Measurements from ENCODE around the gene MAP3K10. TPM values are rescaled to one million over a fixed set of nuclear protein-coding genes. Genes with fewer than 3 reads are reported as not detected.
"Not testable (repeated sequence)": the region's sequence is repeated elsewhere in the genome, so short reads cannot be mapped to it uniquely, and the experiment has no call there.

MAP3K10 gene
- 16.3 TPM for polyA plus RNA-seq (ENCODE audit: insufficient read length)
- long read RNA-seq, donor 1, partial matches to known transcripts: 32 of 93 reads
- long read RNA-seq, donor 1, other reads (novel, unspliced or antisense): 60 of 93 reads
- long read RNA-seq, donor 2, partial matches to known transcripts: 0 of 1 reads
- long read RNA-seq, donor 2, other reads (novel, unspliced or antisense): 0 of 1 reads
- long read RNA-seq, donor 3: 0 reads
- long read RNA-seq, donor 4: 0 reads
- long read RNA-seq, donor 5, partial matches to known transcripts: 0 of 1 reads
- long read RNA-seq, donor 5, other reads (novel, unspliced or antisense): 0 of 1 reads
- long read RNA-seq, donor 6: 0 reads
- long read RNA-seq, donor 7, partial matches to known transcripts: 0 of 3 reads
- long read RNA-seq, donor 7, other reads (novel, unspliced or antisense): 0 of 3 reads
- long read RNA-seq, donor 8, partial matches to known transcripts: 0 of 2 reads
- long read RNA-seq, donor 8, other reads (novel, unspliced or antisense): 0 of 2 reads

- peak; percentile 64 for DNase-seq
These were observed at the start of gene MAP3K10 for GRCh38 chr19:40190891-40191835. Gene MAP3K10, plus strand, starts transcription at chr19:40191426. Its CDS starts 606 bp downstream, at chr19:40192032.

- no peak for DNase-seq
These were observed 49.7 kb upstream of the MAP3K10 start for GRCh38 chr19:40141551-40141950.

- no peak for DNase-seq
These were observed 47.6 kb upstream of the MAP3K10 start for GRCh38 chr19:40143612-40144011.

GRCh38 chr19:40144151-40144550, 47.1 kb upstream of the MAP3K10 start:
- DNase-seq: no peak

- no peak for DNase-seq
These were observed 46.1 kb upstream of the MAP3K10 start for GRCh38 chr19:40144947-40145748.

- not testable (repeated sequence) for DNase-seq
These were observed 45.5 kb upstream of the MAP3K10 start for GRCh38 chr19:40145749-40146029.

DNA sequence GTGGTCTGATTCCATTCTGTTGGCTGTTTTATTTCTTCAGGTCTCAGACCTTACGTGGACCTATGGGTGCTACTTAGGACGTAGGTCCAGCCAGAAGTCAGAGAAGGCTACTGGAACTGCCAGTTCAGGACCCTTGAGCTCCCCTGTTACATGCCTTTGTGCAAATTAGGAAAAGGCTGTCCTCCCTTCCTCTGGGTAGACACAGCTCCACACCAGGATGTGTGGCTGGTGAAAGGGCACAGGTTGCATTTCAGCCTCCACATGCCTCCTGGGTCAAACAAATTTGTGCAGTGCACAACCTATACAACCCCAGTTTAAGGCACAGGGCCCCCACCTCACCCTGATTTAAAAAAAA, 43.9 kb upstream of the MAP3K10 start:
- no peak for DNase-seq

DNA sequence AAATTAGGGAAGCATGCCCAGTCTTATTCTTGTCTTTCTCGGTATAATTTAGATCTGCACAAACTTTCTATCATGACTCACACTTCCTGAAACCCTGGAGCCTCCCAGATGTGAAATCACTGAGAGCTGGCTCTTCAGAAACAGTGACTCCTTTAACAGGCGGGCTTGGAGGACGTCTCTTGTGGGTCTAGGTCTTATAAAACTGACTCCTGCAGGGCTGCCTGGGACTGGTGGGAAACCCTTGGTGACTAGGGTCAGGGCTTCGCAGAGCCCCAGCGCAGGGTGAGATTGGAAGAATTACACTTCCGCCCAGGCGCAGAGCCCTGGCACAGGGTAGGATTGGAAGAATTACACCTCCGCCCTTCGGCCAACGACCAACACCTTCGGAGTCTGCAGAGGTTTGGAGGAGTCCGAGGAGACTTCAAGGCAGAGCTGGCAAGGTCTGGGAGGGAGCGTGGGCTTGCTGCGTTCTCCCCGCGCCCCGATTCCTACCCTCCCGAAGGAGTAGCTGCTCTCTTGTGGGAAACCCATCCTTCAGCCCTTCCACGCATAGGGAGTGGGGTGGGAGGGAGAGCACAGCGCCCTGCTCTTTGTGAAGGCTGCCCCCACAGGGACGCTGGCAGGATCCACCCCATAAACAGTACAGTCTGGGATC, 43.4 kb upstream of the MAP3K10 start:
- no peak for DNase-seq

DNA sequence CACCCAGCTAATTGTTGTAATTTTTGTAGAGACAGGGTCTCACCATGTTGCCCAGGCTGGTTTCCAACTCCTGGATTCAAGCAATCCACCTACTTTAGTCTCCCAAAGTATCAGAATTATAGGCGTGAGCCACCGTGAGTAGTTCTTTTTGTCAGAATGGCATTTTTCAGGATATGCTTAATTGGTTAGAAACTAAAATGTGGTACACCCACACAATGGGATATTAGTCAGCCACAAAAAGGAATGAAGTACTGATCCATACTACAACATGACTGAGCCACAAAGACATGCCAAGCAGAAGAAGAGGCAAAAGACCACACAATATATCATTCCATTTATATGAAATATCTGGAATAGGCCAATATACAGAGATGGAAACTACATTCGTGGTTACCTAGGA, 41.7 kb upstream of the MAP3K10 start:
- DNase-seq: no peak

- DNase-seq: no peak
These were observed 41.1 kb upstream of the MAP3K10 start for GRCh38 chr19:40150170-40150569.

DNA sequence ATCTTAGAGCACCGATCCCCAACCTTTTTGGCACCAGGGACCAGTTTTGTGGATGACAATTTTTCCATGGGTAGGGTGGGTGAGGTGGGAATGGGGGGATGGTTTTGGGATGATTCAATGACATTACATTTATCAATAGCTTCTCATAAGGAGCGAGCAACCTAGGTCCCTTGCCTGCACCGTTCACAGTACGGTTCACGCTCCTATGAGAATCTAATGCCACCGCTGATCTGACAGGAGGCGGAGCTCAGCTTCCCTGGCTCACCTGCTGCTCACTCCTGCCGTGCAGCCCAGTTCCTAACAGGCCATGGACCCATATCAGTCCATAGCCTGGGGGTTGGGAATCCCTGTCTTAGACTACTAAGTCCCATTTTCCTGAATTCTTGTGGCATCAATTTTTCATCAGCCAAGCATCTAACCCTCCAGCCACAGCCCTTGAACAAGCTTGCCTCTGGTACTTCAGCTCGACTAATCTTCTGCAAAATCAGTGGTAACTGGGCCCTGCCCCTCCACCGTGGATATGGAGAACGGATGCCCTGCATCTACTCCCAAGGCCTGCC, 37.0 kb upstream of the MAP3K10 start:
- DNase-seq: no peak

DNA sequence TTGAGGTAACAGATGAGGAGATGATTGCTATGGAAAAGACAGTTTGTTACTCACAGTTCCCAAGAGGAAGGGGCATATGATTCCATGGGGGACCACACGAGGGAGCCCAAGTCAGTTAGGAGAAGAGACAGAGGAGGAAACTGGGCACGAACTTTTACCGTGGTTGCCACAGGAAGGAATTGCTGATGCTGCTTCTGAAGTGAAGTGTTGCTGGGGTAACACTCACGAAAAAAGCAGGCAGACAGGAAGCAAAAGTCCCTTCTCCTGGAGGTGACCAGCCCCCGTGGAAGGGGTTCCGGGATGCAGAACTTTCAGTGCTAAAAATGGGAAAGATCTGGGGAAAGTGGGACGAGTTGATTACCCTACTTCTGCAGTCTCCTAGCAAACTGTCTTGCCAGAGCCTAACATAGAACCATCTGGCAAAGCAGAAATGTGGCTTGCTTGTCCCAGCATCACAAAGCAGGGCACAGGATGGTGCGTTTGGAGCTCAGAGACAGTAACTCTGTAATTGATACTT, 35.4 kb upstream of the MAP3K10 start:
- no peak for DNase-seq

DNA sequence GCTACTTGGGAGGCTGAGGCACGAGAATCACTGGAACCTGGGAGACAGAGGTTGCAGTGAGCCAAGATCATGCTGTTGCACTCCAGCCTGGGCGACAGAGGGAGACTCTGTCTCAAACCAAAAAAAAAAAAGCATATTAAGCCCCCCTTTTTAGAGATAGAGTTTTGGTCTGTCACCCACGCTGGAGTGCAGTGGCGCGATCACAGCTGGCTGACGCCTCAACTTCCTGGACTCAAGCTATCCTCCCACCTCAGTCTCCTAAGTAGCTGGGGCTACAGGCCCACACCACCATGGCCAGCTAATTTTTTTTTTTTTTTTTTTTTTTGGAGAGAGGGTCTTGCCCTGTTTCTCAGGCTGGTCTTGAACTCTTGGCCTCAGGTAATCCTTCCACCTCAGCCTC, 34.2 kb upstream of the MAP3K10 start:
- DNase-seq: no peak

GRCh38 chr19:40159744-40160143, 31.5 kb upstream of the MAP3K10 start:
- no peak for DNase-seq

DNA sequence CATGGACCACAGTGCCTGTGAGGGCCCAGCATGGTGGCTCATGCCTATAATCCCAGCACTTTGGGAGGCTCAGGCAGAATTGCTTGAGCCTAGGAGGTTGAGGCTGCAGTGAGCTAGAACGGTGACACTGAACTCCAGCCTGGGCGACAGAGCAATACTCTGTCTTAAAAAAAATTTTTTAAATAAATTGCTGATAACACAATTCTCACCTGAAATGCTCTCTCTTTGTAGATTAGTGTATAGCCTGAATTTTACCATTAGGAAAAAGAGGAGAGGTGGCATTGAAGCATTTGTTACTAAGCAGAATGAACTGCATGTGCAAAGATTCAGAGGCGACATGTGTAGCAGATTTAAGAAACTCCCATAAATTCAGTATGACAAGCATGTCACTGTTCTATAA, 29.1 kb upstream of the MAP3K10 start:
- no peak for DNase-seq

GRCh38 chr19:40163541-40164129, 27.6 kb upstream of the MAP3K10 start:
- DNase-seq: no peak

DNA sequence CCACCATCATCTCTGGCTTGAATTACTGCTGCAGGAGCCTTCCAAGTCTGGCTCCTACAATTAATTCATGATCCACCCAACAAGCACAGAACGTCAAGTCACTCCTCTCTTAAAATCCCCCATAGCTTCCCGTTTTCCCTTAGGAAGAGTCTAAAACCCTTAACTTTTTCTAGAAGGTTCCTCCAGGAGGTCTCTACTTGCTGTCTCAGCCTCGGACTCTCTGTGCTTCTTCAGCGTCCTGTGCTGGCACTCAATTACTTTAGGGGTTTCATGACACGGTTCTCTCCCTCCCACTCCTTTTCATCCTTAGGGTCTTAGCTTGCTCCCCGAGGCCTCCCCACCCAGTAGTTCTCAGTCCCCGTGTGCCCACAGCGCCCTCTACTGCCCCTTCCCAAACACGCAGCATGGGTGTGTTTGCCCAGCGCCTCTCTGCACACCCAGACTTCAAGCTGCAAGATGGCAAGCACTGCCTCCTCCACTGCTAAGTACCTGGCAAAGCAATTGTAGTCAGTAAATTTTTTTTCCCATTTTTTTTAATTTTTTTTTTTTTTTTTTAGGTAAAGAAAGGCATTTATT, 25.8 kb upstream of the MAP3K10 start:
- DNase-seq: peak; percentile 43

GRCh38 chr19:40169482-40170302, 21.5 kb upstream of the MAP3K10 start:
- DNase-seq: not testable (repeated sequence)

DNA sequence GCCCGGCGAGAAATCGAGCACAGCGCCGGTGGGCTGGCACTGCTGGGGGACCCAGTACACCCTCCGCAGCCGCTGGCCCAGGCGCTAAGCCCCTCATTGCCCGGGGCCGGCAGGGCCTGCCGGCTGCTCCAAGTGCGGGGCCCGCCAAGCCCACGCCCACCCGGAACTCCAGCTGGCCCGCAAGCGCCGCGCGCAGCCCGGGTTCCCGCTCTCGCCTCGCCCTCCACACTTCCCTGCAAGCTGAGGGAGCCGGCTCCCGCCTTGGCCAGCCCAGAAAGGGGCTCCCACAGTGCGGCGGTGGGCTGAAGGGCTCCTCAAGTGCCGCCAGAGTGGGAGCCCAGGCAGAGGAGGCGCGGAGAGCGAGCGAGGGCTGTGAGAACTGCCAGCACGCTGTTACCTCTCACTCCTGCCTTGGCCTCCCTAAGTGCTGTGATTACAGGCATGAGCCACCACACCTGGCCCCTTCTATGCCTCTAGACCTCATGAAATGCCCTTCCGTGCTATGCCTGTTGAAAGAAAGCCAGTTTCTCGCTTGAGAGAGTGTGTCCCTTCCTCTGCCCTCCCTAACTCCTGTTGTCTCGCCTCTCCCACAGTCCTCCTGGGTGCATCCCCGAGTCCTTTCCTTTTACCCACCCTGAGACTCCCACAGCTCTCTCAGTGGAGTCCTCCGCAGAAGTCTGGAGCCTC, 20.8 kb upstream of the MAP3K10 start:
- not testable (repeated sequence) for DNase-seq
